ENCODE measurements around the gene ZNF93. TPM values are rescaled to one million over a fixed set of nuclear protein-coding genes. Genes with fewer than 3 reads are reported as not detected.

Gene ZNF93
- 3.0 and 3.4 TPM in 2 replicates for total RNA-seq

DNA sequence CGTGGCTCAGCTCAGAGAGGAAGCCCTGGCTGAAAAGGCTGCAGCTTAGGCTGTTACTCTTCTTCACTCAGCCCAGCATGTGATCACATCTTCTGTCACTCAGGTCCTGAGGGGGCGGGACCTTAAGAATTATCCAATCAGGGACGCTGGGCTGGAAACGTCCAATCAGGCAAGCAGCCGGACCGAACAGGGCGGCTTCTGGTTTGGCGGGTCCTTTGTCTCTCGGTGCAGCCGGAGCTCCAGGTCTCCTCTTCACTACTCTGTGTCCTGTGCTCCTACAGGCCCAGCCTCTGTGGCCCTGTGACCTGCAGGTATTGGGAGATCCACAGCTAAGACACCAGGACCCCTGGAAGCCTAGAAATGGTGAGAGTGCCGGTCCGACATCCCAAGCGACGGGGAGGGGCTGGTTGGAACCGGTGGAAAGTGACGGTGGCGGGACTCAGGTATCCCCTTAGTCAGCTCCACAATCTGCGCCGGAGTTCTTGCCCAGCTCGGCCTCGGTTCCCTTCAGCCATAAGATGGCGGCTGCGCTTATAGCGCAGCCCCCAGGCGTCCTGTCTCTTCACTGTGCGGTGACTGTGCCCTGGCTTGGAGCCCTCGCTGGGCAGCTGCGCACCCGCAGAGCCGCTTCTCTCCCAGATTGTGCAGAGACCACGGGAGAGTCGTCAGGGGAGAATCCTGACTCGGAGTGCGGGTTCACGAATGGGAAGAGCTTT, at the start of gene ZNF93:
ZNF93 (plus strand) TSS at position 218 of the 716 bp plus-strand sequence; CDS start at position 361, 143 bp downstream.

DNA sequence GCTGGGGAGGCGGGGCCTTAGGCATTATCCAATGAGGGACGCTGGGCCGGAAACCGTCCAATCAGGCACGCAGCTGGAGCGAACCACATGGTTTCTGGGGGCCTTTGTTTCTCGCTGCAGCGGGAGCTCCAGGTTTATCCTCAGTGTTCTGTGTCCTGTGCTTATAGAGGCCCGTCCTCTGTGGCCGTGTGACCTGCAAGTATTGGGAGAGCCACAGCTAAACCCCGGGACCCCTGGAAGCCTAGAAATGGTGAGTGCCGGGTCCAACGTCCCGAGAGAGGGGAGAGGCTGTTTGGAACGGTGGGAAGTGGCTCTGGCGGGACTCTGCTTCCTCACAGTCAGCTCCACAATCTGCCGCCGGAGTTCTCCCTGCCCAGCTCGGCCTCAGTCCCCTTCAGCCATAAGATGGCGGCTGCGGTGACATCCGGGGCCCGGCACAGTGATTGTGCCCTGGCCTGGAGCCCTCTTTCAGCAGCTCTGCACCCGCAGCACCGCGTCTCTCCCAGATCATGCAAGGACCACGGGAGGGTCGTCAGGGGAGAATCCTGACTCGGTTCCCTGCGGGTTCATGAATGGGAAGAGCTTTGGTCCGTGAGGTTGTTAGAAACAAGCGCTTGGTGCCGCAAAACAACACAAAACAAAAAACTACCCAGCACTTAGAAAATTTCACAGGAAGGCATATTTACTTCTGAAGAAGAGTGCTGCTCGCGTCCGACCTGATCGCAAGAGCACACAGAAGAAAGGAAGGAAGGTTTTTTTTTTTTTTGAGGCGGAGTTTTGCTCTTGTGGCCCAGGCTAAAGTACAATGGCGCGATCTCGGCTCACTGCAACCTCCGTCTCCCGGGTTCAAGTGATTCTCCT, 34.8 kb upstream of the ZNF93 start, which contains the start of gene ZNF253:
ZNF253 (plus strand) TSS at position 133 of the 861 bp plus-strand sequence; CDS start at position 248, 115 bp downstream.

Other genes starting within 250 kb of the ZNF93 start
- gene ATP13A1, start 237.3 kb upstream of the ZNF93 start, total RNA-seq, result 14.0 and 20.7 TPM in 2 replicates
- gene ZNF101, start 232.1 kb upstream of the ZNF93 start, total RNA-seq, result 10.3 and 15.1 TPM in 2 replicates
- gene ZNF14, start 167.8 kb upstream of the ZNF93 start, total RNA-seq, result 4.3 and 6.0 TPM in 2 replicates
- 5.1 and 10.8 TPM in 2 replicates for gene ZNF506, start 79.2 kb upstream of the ZNF93 start, total RNA-seq
- 2.5 and 5.5 TPM in 2 replicates for gene ZNF253, start 35.1 kb upstream of the ZNF93 start, total RNA-seq
- 1.6 TPM in 2 replicates for gene ZNF682, start 138.6 kb downstream of the ZNF93 start, total RNA-seq
- gene ZNF90, start 177.1 kb downstream of the ZNF93 start, total RNA-seq, result 0.26 and 0.33 TPM in 2 replicates

Measured in dermis lymphatic vessel endothelial cell (primary cell).